Astrocyte (in vitro differentiated cells and primary cell): ENCODE data around the gene EPHB2. TPM values are rescaled to one million over a fixed set of nuclear protein-coding genes. Genes with fewer than 3 reads are reported as not detected.

ENCODE experiments used
- DNase-seq: peaks from one replicate; pipeline ENCODE4 v3.0.0-alpha.2; 2010; ENCODE audit warnings: low read depth
- FAIRE-seq: peaks from 2 replicates; lab custom pipeline; 2011; peaks lifted over from hg19 to GRCh38; lab: Jason Lieb, UNC
- H2AFZ ChIP-seq: 2 replicates; pipeline ENCODE4 v1.6.0; 2012; ENCODE audit warnings: low read depth, low read length, inconsistent platforms
- H3K27ac ChIP-seq: 2 replicates; pipeline ENCODE4 v1.5.1; 2011; ENCODE audit warnings: low read depth, low read length, inconsistent platforms
- H3K27me3 ChIP-seq: 2 replicates; pipeline ENCODE4 v1.6.0; 2011; ENCODE audit warnings: low read length, inconsistent platforms; ENCODE audit not compliant: insufficient read depth
- H3K36me3 ChIP-seq: 2 replicates; pipeline ENCODE4 v1.5.1; 2011; ENCODE audit warnings: low read length, inconsistent platforms; ENCODE audit not compliant: insufficient read depth
- H3K4me1 ChIP-seq: 2 replicates; pipeline ENCODE4 v1.5.1; 2011; ENCODE audit warnings: low read length, inconsistent platforms; ENCODE audit not compliant: insufficient read depth
- H3K4me2 ChIP-seq: 2 replicates; pipeline ENCODE4 v1.6.0; 2012; ENCODE audit warnings: low read length, inconsistent platforms
- H3K4me3 ChIP-seq: 2 replicates; pipeline ENCODE4 v1.5.1; 2011; ENCODE audit warnings: low read depth, mild to moderate bottlenecking, low read length, inconsistent platforms; ENCODE audit not compliant: insufficient read depth
- H3K79me2 ChIP-seq: 2 replicates; pipeline ENCODE4 v1.6.0; 2012; ENCODE audit warnings: mild to moderate bottlenecking, low read length, inconsistent platforms; ENCODE audit not compliant: insufficient read depth
- H3K9ac ChIP-seq: 2 replicates; pipeline ENCODE4 v1.6.0; 2012; ENCODE audit warnings: mild to moderate bottlenecking, low read length, inconsistent platforms
- H3K9me3 ChIP-seq: 2 replicates; pipeline ENCODE4 v1.5.1; 2012; ENCODE audit warnings: low read depth, mild to moderate bottlenecking, low read length, inconsistent platforms; ENCODE audit not compliant: insufficient read depth
- H4K20me1 ChIP-seq: 2 replicates; pipeline ENCODE4 v1.6.0; 2012; ENCODE audit warnings: low read length, inconsistent platforms; ENCODE audit not compliant: insufficient read depth
- H3K27ac Mint-ChIP-seq: one replicate; pipeline ENCODE4 v1.8.0; 2021; ENCODE audit warnings: mild to moderate bottlenecking, mixed read lengths; ENCODE audit not compliant: unreplicated experiment
- H3K27me3 Mint-ChIP-seq: one replicate; pipeline ENCODE4 v1.8.0; 2021; ENCODE audit warnings: low read depth, mixed read lengths; ENCODE audit not compliant: unreplicated experiment
- H3K36me3 Mint-ChIP-seq: one replicate; pipeline ENCODE4 v1.8.0; 2021; ENCODE audit warnings: low read depth, mixed read lengths; ENCODE audit not compliant: unreplicated experiment
- H3K4me1 Mint-ChIP-seq: one replicate; pipeline ENCODE4 v1.8.0; 2021; ENCODE audit warnings: low read depth, mixed read lengths; ENCODE audit not compliant: unreplicated experiment
- H3K4me3 Mint-ChIP-seq: one replicate; pipeline ENCODE4 v1.8.0; 2021; ENCODE audit warnings: mild to moderate bottlenecking, moderate library complexity, mixed read lengths; ENCODE audit not compliant: unreplicated experiment
- H3K9me3 Mint-ChIP-seq: one replicate; pipeline ENCODE4 v1.8.0; 2021; ENCODE audit warnings: mild to moderate bottlenecking, mixed read lengths; ENCODE audit not compliant: unreplicated experiment
- CTCF ChIP-seq: IDR thresholded peaks from 2 replicates; pipeline ENCODE4 v1.5.1; 2011; ENCODE audit warnings: low read depth, mild to moderate bottlenecking, inconsistent platforms, low read length, moderate library complexity; ENCODE audit not compliant: insufficient read depth
- EZH2 ChIP-seq: IDR thresholded peaks from 2 replicates; pipeline ENCODE4 v1.6.1; 2012; ENCODE audit warnings: mild to moderate bottlenecking, low read length, inconsistent platforms; ENCODE audit not compliant: insufficient read depth
- total RNA-seq: library from RNA; stranded (reverse); gene quantifications from 2 replicates; pipeline ENCODE4 v1.2.1, GENCODE V29; 2021

EPHB2 gene
- total RNA-seq, 1 donor from 2014 or later = 8.4 TPM

- H3K27ac ChIP-seq = no peak overlapping the region
- H3K4me3 ChIP-seq = no peak overlapping the region
- Mint-ChIP-seq H3K4me1 (no peaks in the 10 kb centered on the region), H3K36me3 (no peaks in the 10 kb centered on the region), H3K4me3 (no peak overlapping the region), H3K9me3 (peaks cover 8% of the 10 kb centered on the region), H3K27ac (no peak overlapping the region), H3K27me3 (peaks cover 38% of the 10 kb centered on the region)
- H3K4me1 ChIP-seq = no peaks in the 10 kb centered on the region
- H3K4me2 ChIP-seq = no peak overlapping the region
- no peaks in the 10 kb centered on the region for H3K79me2 ChIP-seq
- DNase-seq (no peak), FAIRE-seq (no peak)
- no peak overlapping the region for H3K9ac ChIP-seq
- no peaks in the 10 kb centered on the region for H4K20me1 ChIP-seq
- no peak overlapping the region for H2AFZ ChIP-seq
- peaks cover 5% of the 10 kb centered on the region for H3K9me3 ChIP-seq
- H3K36me3 ChIP-seq = no peaks in the 10 kb centered on the region
- no peak for TF ChIP-seq EZH2
- peak; percentile 53 for TF ChIP-seq CTCF
- H3K27me3 ChIP-seq = peaks cover 4% of the 10 kb centered on the region
Measured at GRCh38 chr1:22930240-22930912, 219.7 kb downstream of the EPHB2 start.

GRCh38 chr1:22932803-22933470, 222.3 kb downstream of the EPHB2 start:
- no peak for DNase-seq
- Histone ChIP-seq H3K27ac (no peak overlapping the region), H3K79me2 (no peaks in the 10 kb centered on the region), H3K4me1 (no peaks in the 10 kb centered on the region), H3K36me3 (no peaks in the 10 kb centered on the region), H3K27me3 (no peaks in the 10 kb centered on the region), H3K4me2 (no peak overlapping the region), H3K4me3 (no peak overlapping the region), H3K9ac (no peak overlapping the region), H3K9me3 (peaks cover 5% of the 10 kb centered on the region), H4K20me1 (no peaks in the 10 kb centered on the region), H2AFZ (no peak overlapping the region)
- TF ChIP-seq EZH2 = no peak
- no peak for TF ChIP-seq CTCF
- Mint-ChIP-seq H3K4me1 (no peaks in the 10 kb centered on the region), H3K27me3 (peaks cover 25% of the 10 kb centered on the region), H3K4me3 (no peak overlapping the region), H3K9me3 (peaks cover 12% of the 10 kb centered on the region), H3K27ac (no peak overlapping the region), H3K36me3 (peaks cover 4% of the 10 kb centered on the region)
- FAIRE-seq = no peak

- H3K79me2 ChIP-seq = no peaks in the 10 kb centered on the region
- no peaks in the 10 kb centered on the region for H3K36me3 ChIP-seq
- H3K4me3 ChIP-seq = no peak overlapping the region
- TF ChIP-seq EZH2 = no peak
- peaks cover 4% of the 10 kb centered on the region for H3K36me3 Mint-ChIP-seq
- DNase-seq = no peak
- no peaks in the 10 kb centered on the region for H4K20me1 ChIP-seq
- peaks cover 5% of the 10 kb centered on the region for H3K9me3 ChIP-seq
- no peaks in the 10 kb centered on the region for H3K4me1 Mint-ChIP-seq
- H2AFZ ChIP-seq = no peak overlapping the region
- peaks cover 17% of the 10 kb centered on the region for H3K9me3 Mint-ChIP-seq
- H3K4me1 ChIP-seq = no peaks in the 10 kb centered on the region
- no peak overlapping the region for H3K27ac ChIP-seq
- FAIRE-seq = no peak
- peaks cover 12% of the 10 kb centered on the region for H3K27me3 Mint-ChIP-seq
- H3K27me3 ChIP-seq = no peaks in the 10 kb centered on the region
- H3K9ac ChIP-seq = no peak overlapping the region
- no peak overlapping the region for H3K4me3 Mint-ChIP-seq
- H3K4me2 ChIP-seq = no peak overlapping the region
- H3K27ac Mint-ChIP-seq = no peak overlapping the region
Measured at GRCh38 chr1:22935433-22935832, 224.8 kb downstream of the EPHB2 start.
